ENCODE results near the gene PIEZO2. TPM values are rescaled to one million over a fixed set of nuclear protein-coding genes. Genes with fewer than 3 reads are reported as not detected.

Gene PIEZO2
- total and polyA plus RNA-seq, 12 donors = 0.07 to 1.4 (median 0.25) TPM; not detected in 1

- Histone ChIP-seq H3K9me3 (peaks cover 0 to 32% (median 19%) of the 10 kb centered on the region in 11 donors), H3K4me1 (no peaks in the 10 kb centered on the region), H3K27me3 (peaks cover 0 to 3% (median 0%) of the 10 kb centered on the region in 7 donors), H3K36me3 (no peaks in the 10 kb centered on the region), H3K27ac (no peak overlapping the region), H3K4me3 (no peak overlapping the region)
- 51 to 59% methylated on average over 1 of the region's 1 CpG for WGBS, 2 donors
- no peak for TF ChIP-seq CTCF (IDR thresholded peaks at IDR 0.05)
- ATAC-seq (no peak), DNase-seq (no peak)
- intact Hi-C loops (cut with DNase I) = no loop called here
These were observed 199.7 kb downstream of the PIEZO2 start for GRCh38 chr18:10949655-10950054.

- intact Hi-C loops (cut with DNase I) = no loop called here
- H3K9me3 ChIP-seq = peaks cover 0 to 35% (median 20%) of the 10 kb centered on the region in 11 donors
- ATAC-seq (no peak), DNase-seq (no peak)
- WGBS, 2 donors = 96 to 99% methylated on average over 5 of the region's 5 CpGs
- no peak overlapping the region for H3K4me3 ChIP-seq
- H3K36me3 ChIP-seq = no peaks in the 10 kb centered on the region
- H3K27ac ChIP-seq = no peak overlapping the region
- TF ChIP-seq CTCF (IDR thresholded peaks at IDR 0.05) = no peak
- no peaks in the 10 kb centered on the region for H3K4me1 ChIP-seq
- H3K27me3 ChIP-seq = no peaks in the 10 kb centered on the region
These were observed 200.9 kb downstream of the PIEZO2 start for GRCh38 chr18:10948421-10948820.

- H3K9me3 ChIP-seq = peaks cover 0 to 35% (median 20%) of the 10 kb centered on the region in 11 donors
- TF ChIP-seq CTCF (IDR thresholded peaks at IDR 0.05) = no peak
- H3K36me3 ChIP-seq = no peaks in the 10 kb centered on the region
- H3K27me3 ChIP-seq = no peaks in the 10 kb centered on the region
- ATAC-seq (no peak), DNase-seq (no peak)
- H3K27ac ChIP-seq = no peak overlapping the region
- intact Hi-C loops (cut with DNase I) = no loop called here
- H3K4me1 ChIP-seq = no peaks in the 10 kb centered on the region
- H3K4me3 ChIP-seq = no peak overlapping the region
These were observed 203.3 kb downstream of the PIEZO2 start for GRCh38 chr18:10946058-10946457.

- Histone ChIP-seq H3K9me3 (peaks cover 0 to 35% (median 20%) of the 10 kb centered on the region in 11 donors), H3K36me3 (no peaks in the 10 kb centered on the region), H3K27me3 (no peaks in the 10 kb centered on the region), H3K4me1 (peaks cover 0 to 2% (median 0%) of the 10 kb centered on the region in 9 donors), H3K4me3 (no peak overlapping the region), H3K27ac (no peak overlapping the region)
- 79 to 82% methylated on average over 4 of the region's 4 CpGs for WGBS, 2 donors
- intact Hi-C loops (cut with DNase I) = no loop called here
- ATAC-seq = no peak
- no peak for DNase-seq
- no peak for TF ChIP-seq CTCF (IDR thresholded peaks at IDR 0.05)
These were observed 206.4 kb downstream of the PIEZO2 start for GRCh38 chr18:10942998-10943397.
